RPMI7951 (cell line): ENCODE measurements around the gene DUSP1. TPM values are rescaled to one million over a fixed set of nuclear protein-coding genes. Genes with fewer than 3 reads are reported as not detected.
A peak's percentile ranks its signal among the peaks of the same experiment; 100 is the strongest.

ENCODE experiments used
- DNase-seq: peaks from one replicate; pipeline ENCODE4 v3.0.0-alpha.2; 2012; ENCODE audit warnings: low read depth
- total RNA-seq: library from RNA; depleted of rRNA; stranded (reverse); fragments of >200 nt; shearing (Covaris generic); gene quantifications from 2 replicates; pipeline ENCODE4 v1.2.3, GENCODE V29; 2014

Gene DUSP1
- total RNA-seq, 1 experiment from 2014 or later: 9.7 TPM

- peak; percentile 75 for DNase-seq
Observed at GRCh38 chr5:172777881-172778814, 7.2 kb upstream of the DUSP1 start.

- DNase-seq: no peak
Observed at GRCh38 chr5:172776235-172776594, 5.2 kb upstream of the DUSP1 start.

GRCh38 chr5:172775326-172776234, 4.6 kb upstream of the DUSP1 start:
- no peak for DNase-seq

- no peak for DNase-seq
Observed at GRCh38 chr5:172774561-172775315, 3.7 kb upstream of the DUSP1 start.

GRCh38 chr5:172773481-172774469, 2.8 kb upstream of the DUSP1 start:
- DNase-seq: no peak

- DNase-seq: peak; percentile 87
Observed at GRCh38 chr5:172772112-172772906, 1.3 kb upstream of the DUSP1 start.

GRCh38 chr5:172771439-172772111, 580 bp upstream of the DUSP1 start:
- DNase-seq: peak; percentile 46

GRCh38 chr5:172770374-172770674, 671 bp downstream of the DUSP1 start:
- DNase-seq: no peak

- no peak for DNase-seq
Observed at GRCh38 chr5:172769616-172770373, 1.2 kb downstream of the DUSP1 start.

- no peak for DNase-seq
Observed at GRCh38 chr5:172769342-172769615, 1.7 kb downstream of the DUSP1 start.

GRCh38 chr5:172768573-172769341, 2.2 kb downstream of the DUSP1 start:
- no peak for DNase-seq

GRCh38 chr5:172768098-172768572, 2.9 kb downstream of the DUSP1 start:
- no peak for DNase-seq

- DNase-seq: peak; percentile 64
Observed at GRCh38 chr5:172766287-172767108, 4.5 kb downstream of the DUSP1 start.

- DNase-seq: peak; percentile 10
Observed at GRCh38 chr5:172765766-172766286, 5.2 kb downstream of the DUSP1 start.

GRCh38 chr5:172764861-172765765, 5.9 kb downstream of the DUSP1 start:
- peak; percentile 99 for DNase-seq

GRCh38 chr5:172763120-172763464, 7.9 kb downstream of the DUSP1 start:
- no peak for DNase-seq
